ENCODE results near the gene RBKS. TPM values are rescaled to one million over a fixed set of nuclear protein-coding genes. Genes with fewer than 3 reads are reported as not detected.

The RBKS gene
- total RNA-seq, 2 experiments from 2014 or later = 1.2 TPM

- H3K36me3 Mint-ChIP-seq (ENCODE audit: low read depth) = peaks cover 11% of the 10 kb centered on the region
- peaks cover 15% of the 10 kb centered on the region for H3K9me3 Mint-ChIP-seq
- ChIA-PET POLR2A (no interaction called here), CTCF (interaction anchor here (0.6 to 1.5 kb wide), 3 partner anchors 9 to 385 kb away, joined by 3 to 4 read pairs (median 3); no protein-coding TSS in a partner anchor)
- DNase-seq = no peak
- peaks cover 6% of the 10 kb centered on the region for H3K4me1 Mint-ChIP-seq
- no peak overlapping the region for H3K4me3 Mint-ChIP-seq
- no peaks in the 10 kb centered on the region for H3K27me3 Mint-ChIP-seq
- H3K27ac Mint-ChIP-seq = no peak overlapping the region
These were observed 33.2 kb downstream of the RBKS start for GRCh38 chr2:27856956-27857355.

GRCh38 chr2:27856386-27856785, 33.8 kb downstream of the RBKS start:
- DNase-seq = no peak
- ChIA-PET CTCF (interaction anchor here (0.8 to 1.5 kb wide), 3 partner anchors 9 to 106 kb away, joined by 3 to 4 read pairs (median 3); no protein-coding TSS in a partner anchor), POLR2A (no interaction called here)
- Mint-ChIP-seq H3K36me3 (ENCODE audit: low read depth) (peaks cover 11% of the 10 kb centered on the region), H3K27me3 (no peaks in the 10 kb centered on the region), H3K4me1 (peaks cover 6% of the 10 kb centered on the region), H3K27ac (no peak overlapping the region), H3K9me3 (peaks cover 15% of the 10 kb centered on the region), H3K4me3 (no peak overlapping the region)

DNA sequence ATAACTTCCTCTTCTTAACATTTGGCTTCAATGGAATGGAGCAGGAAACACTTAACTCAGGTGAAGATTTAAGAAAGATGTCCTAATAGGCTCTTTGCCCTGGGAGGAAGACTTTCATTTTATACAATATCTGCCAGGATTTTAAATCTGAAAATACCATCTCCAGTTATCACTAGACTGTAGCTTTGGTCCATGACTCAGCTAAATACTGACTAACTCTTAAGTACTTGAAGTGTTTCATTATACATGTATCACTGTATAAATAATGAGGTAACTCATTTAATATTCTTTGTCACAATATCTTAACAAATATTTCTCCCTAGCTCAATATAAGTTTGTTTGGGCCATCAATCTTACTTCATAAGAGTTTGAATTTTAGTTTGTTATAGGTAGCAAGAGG, 34.7 kb downstream of the RBKS start:
- no peak for DNase-seq
- peaks cover 6% of the 10 kb centered on the region for H3K4me1 Mint-ChIP-seq
- H3K27me3 Mint-ChIP-seq = no peaks in the 10 kb centered on the region
- H3K27ac Mint-ChIP-seq = no peak overlapping the region
- no peak overlapping the region for H3K4me3 Mint-ChIP-seq
- ChIA-PET POLR2A (no interaction called here), CTCF (interaction anchor here (0.7 to 1.0 kb wide), 2 partner anchors 19 to 107 kb away, joined by 3 read pairs; no protein-coding TSS in a partner anchor)
- H3K36me3 Mint-ChIP-seq (ENCODE audit: low read depth) = peaks cover 11% of the 10 kb centered on the region
- H3K9me3 Mint-ChIP-seq = peaks cover 15% of the 10 kb centered on the region

DNA sequence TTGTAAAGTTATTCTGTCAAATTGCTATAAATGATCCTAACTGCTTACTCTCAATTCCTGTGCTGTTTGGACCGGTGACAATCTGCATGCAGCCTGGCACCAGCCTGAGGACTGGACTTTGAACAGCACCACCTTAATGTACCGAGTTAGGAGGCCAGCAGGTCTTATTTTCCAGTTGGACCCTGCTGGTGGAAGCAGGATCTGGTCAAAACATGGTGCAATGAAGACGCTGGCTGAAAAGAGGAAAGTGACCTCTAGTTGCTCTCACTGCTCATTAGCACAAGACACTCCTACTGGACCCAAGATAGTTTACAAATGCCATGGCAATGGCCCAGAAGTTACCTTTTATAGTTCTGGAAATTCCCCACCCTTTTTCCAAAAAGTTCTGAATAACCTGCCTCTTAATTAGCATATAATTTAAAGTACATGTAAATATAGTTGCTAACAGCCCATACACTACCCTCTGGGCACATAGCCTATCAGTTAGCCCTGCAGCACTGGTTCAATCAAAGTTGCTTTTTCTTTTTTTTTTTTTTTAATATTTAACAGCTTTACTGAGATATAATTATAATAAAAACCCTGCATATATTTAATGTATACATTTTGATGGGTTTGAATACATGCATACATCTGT, 35.8 kb downstream of the RBKS start:
- Mint-ChIP-seq H3K4me3 (no peak overlapping the region), H3K27ac (no peak overlapping the region), H3K36me3 (ENCODE audit: low read depth) (peaks cover 11% of the 10 kb centered on the region), H3K9me3 (peaks cover 15% of the 10 kb centered on the region), H3K27me3 (no peaks in the 10 kb centered on the region), H3K4me1 (peaks cover 6% of the 10 kb centered on the region)
- ChIA-PET POLR2A (no interaction called here), CTCF (no interaction called here)
- DNase-seq = no peak

GRCh38 chr2:27852691-27853090, 37.5 kb downstream of the RBKS start:
- Mint-ChIP-seq H3K4me1 (peaks cover 2% of the 10 kb centered on the region), H3K36me3 (ENCODE audit: low read depth) (peaks cover 10% of the 10 kb centered on the region), H3K4me3 (no peak overlapping the region), H3K27ac (no peak overlapping the region), H3K27me3 (no peaks in the 10 kb centered on the region), H3K9me3 (peaks cover 14% of the 10 kb centered on the region)
- no peak for DNase-seq
- CTCF ChIA-PET = no interaction called here
- POLR2A ChIA-PET = no interaction called here

GRCh38 chr2:27849558-27850205, 40.5 kb downstream of the RBKS start:
- ChIA-PET POLR2A (no interaction called here), CTCF (no interaction called here)
- H3K27ac Mint-ChIP-seq = no peak overlapping the region
- no peaks in the 10 kb centered on the region for H3K9me3 Mint-ChIP-seq
- no peaks in the 10 kb centered on the region for H3K4me1 Mint-ChIP-seq
- no peak for DNase-seq
- no peaks in the 10 kb centered on the region for H3K36me3 Mint-ChIP-seq (ENCODE audit: low read depth)
- H3K27me3 Mint-ChIP-seq = no peaks in the 10 kb centered on the region
- H3K4me3 Mint-ChIP-seq = no peak overlapping the region

- H3K9me3 Mint-ChIP-seq = no peaks in the 10 kb centered on the region
- ChIA-PET POLR2A (no interaction called here), CTCF (interaction anchor here (0.5 to 1.1 kb wide), 3 partner anchors 9 to 709 kb away, joined by 3 read pairs; no protein-coding TSS in a partner anchor)
- no peak overlapping the region for H3K4me3 Mint-ChIP-seq
- DNase-seq = no peak
- H3K4me1 Mint-ChIP-seq = no peaks in the 10 kb centered on the region
- no peak overlapping the region for H3K27ac Mint-ChIP-seq
- H3K27me3 Mint-ChIP-seq = no peaks in the 10 kb centered on the region
- H3K36me3 Mint-ChIP-seq (ENCODE audit: low read depth) = no peaks in the 10 kb centered on the region
These were observed 42.9 kb downstream of the RBKS start for GRCh38 chr2:27847333-27847732.

DNA sequence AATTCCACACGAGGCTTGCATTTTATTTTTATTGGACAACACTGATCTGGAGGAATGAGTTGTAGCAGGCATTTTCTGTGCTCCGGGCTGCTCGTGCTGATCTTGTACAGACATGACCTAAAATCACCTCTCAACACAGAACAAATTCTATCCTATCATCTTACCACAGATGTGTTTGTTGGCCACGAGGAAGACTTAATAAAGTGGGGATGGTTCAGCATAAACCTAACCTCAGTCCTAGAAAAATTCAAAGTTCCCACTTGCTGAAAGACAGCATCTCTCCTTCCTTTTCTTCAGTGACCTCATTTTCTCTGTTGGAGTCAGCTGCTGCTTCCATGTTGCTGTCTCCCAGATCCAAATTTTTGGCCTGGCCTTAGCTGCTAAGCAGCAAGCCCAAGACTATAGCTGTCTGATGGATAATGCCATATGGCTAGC, 45.3 kb downstream of the RBKS start:
- Mint-ChIP-seq H3K36me3 (ENCODE audit: low read depth) (no peaks in the 10 kb centered on the region), H3K9me3 (no peaks in the 10 kb centered on the region), H3K27me3 (no peaks in the 10 kb centered on the region), H3K4me1 (no peaks in the 10 kb centered on the region), H3K27ac (no peak overlapping the region), H3K4me3 (no peak overlapping the region)
- no peak for DNase-seq
- POLR2A ChIA-PET = no interaction called here
- CTCF ChIA-PET = interaction anchor here (0.6 to 1.3 kb wide), 2 partner anchors 12 to 1993 kb away, joined by 3 to 4 read pairs; no protein-coding TSS in a partner anchor

- H3K27ac Mint-ChIP-seq = no peak overlapping the region
- no peaks in the 10 kb centered on the region for H3K9me3 Mint-ChIP-seq
- no peak overlapping the region for H3K4me3 Mint-ChIP-seq
- ChIA-PET CTCF (interaction anchor here (0.6 kb wide), 1 partner anchor 678 kb away, joined by 3 read pairs; no protein-coding TSS in a partner anchor), POLR2A (no interaction called here)
- DNase-seq = no peak
- H3K4me1 Mint-ChIP-seq = no peaks in the 10 kb centered on the region
- H3K27me3 Mint-ChIP-seq = no peaks in the 10 kb centered on the region
- H3K36me3 Mint-ChIP-seq (ENCODE audit: low read depth) = no peaks in the 10 kb centered on the region
These were observed 46.2 kb downstream of the RBKS start for GRCh38 chr2:27843992-27844391.

- DNase-seq = no peak
- H3K27ac Mint-ChIP-seq = no peak overlapping the region
These were observed 47.3 kb downstream of the RBKS start for GRCh38 chr2:27842894-27843293.

DNA sequence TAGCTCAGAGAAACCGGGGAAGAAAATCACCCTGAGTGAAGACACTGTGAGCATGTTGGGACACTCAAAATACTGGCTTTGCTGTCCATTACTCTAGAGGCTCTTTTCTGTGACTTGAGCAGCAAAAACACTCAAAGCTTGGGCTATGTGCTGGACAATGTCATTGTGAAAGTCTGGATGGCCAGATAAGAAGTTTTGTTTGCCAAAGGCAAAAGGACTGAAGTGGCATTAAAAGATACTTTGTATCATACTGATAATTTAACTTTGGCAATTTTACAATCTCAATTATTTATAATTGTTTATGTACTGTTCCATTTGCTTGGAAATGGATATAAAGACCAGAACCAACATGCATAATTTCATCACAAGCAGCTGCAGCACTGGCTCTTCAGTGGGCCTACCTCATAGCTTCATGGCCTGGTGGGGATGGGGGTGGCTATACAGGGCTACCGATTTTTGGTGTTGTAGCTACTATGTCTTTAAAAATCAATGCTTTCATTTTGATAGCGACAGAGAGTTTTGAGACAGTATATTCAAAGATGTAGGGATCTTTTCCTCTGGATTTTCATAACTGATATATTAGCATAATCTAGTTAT, 51.1 kb downstream of the RBKS start:
- Mint-ChIP-seq H3K9me3 (no peaks in the 10 kb centered on the region), H3K4me3 (no peak overlapping the region), H3K27me3 (no peaks in the 10 kb centered on the region), H3K4me1 (no peaks in the 10 kb centered on the region), H3K27ac (no peak overlapping the region), H3K36me3 (ENCODE audit: low read depth) (no peaks in the 10 kb centered on the region)
- DNase-seq = no peak
- POLR2A ChIA-PET = no interaction called here
- CTCF ChIA-PET = interaction anchor here (2.6 kb wide), 1 partner anchor 9 kb away, joined by 10 read pairs; no protein-coding TSS in a partner anchor

More at GRCh38 chr2:27842894-27843293, 47.3 kb downstream of the RBKS start:
- Mint-ChIP-seq H3K27me3 (no peaks in the 10 kb centered on the region), H3K4me1 (no peaks in the 10 kb centered on the region), H3K36me3 (ENCODE audit: low read depth) (no peaks in the 10 kb centered on the region), H3K4me3 (no peak overlapping the region), H3K9me3 (no peaks in the 10 kb centered on the region)
- ChIA-PET CTCF (interaction anchor here (1.4 kb wide), 1 partner anchor 10 kb away, joined by 4 read pairs; no protein-coding TSS in a partner anchor), POLR2A (no interaction called here)

- CTCF ChIA-PET = no interaction called here
- H3K36me3 Mint-ChIP-seq (ENCODE audit: low read depth) = no peaks in the 10 kb centered on the region
- no peak overlapping the region for H3K4me3 Mint-ChIP-seq
- no peaks in the 10 kb centered on the region for H3K4me1 Mint-ChIP-seq
- H3K27ac Mint-ChIP-seq = no peak overlapping the region
- no peak for DNase-seq
- no peaks in the 10 kb centered on the region for H3K27me3 Mint-ChIP-seq
- H3K9me3 Mint-ChIP-seq = no peaks in the 10 kb centered on the region
- POLR2A ChIA-PET = no interaction called here
These were observed 51.7 kb downstream of the RBKS start for GRCh38 chr2:27838502-27838901.

DNA sequence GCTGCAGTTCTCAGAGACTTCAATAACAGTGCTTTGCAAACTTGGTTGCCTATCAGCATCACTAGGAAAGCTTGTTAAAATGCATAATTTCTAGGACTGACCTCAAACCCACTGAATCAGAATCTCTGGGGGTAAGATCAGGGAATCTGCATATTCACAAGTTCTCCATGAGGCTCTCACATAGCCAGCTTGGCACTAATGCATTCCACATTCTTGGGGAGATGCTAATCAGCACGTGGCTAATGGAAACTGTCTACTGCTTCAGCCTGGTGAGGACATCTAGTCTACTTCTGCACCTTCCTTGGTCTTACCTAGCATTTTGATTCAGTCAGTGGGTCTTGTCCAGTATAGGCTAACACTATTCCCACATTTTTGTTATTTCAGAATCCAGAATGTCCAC, 56.3 kb downstream of the RBKS start:
- H3K36me3 Mint-ChIP-seq (ENCODE audit: low read depth) = no peaks in the 10 kb centered on the region
- no peaks in the 10 kb centered on the region for H3K4me1 Mint-ChIP-seq
- H3K27ac Mint-ChIP-seq = no peak overlapping the region
- H3K9me3 Mint-ChIP-seq = peaks cover 3% of the 10 kb centered on the region
- ChIA-PET CTCF (interaction anchor here (1.5 to 1.6 kb wide), 2 partner anchors 8 to 12 kb away, joined by 3 to 4 read pairs; no protein-coding TSS in a partner anchor), POLR2A (no interaction called here)
- peaks cover 2% of the 10 kb centered on the region for H3K27me3 Mint-ChIP-seq
- no peak overlapping the region for H3K4me3 Mint-ChIP-seq
- no peak for DNase-seq
